Measurements from ENCODE around the gene TEX19.

The TEX19 gene

GRCh38 chr17:82390860-82391435 lies 31.9 kb downstream of the TEX19 start:
- DNase-seq (ENCODE audit: low spot score), result no peak

GRCh38 chr17:82391496-82392066 lies 32.5 kb downstream of the TEX19 start:
- no peak for DNase-seq (ENCODE audit: low spot score)

- DNase-seq (ENCODE audit: low spot score), result no peak
These were observed 33.3 kb downstream of the TEX19 start for GRCh38 chr17:82392209-82392920.

- DNase-seq (ENCODE audit: low spot score), result no peak
These were observed 33.9 kb downstream of the TEX19 start for GRCh38 chr17:82392941-82393340.

GRCh38 chr17:82394278-82394677 lies 35.2 kb downstream of the TEX19 start:
- DNase-seq (ENCODE audit: low spot score), result no peak

GRCh38 chr17:82396601-82397435 lies 37.8 kb downstream of the TEX19 start:
- peak; percentile 90 for DNase-seq (ENCODE audit: low spot score)

GRCh38 chr17:82397449-82398335 lies 38.6 kb downstream of the TEX19 start:
- no peak for DNase-seq (ENCODE audit: low spot score)

GRCh38 chr17:82399041-82399441 lies 40.0 kb downstream of the TEX19 start:
- peak; percentile 89 for DNase-seq (ENCODE audit: low spot score)

- DNase-seq (ENCODE audit: low spot score), result peak; percentile 31
These were observed 40.6 kb downstream of the TEX19 start for GRCh38 chr17:82399601-82400101.

- peak; percentile 24 for DNase-seq (ENCODE audit: low spot score)
These were observed 41.2 kb downstream of the TEX19 start for GRCh38 chr17:82400206-82400605.

- DNase-seq (ENCODE audit: low spot score), result peak; percentile 72
These were observed 41.8 kb downstream of the TEX19 start for GRCh38 chr17:82400830-82401229.

GRCh38 chr17:82402865-82403264 lies 43.8 kb downstream of the TEX19 start:
- no peak for DNase-seq (ENCODE audit: low spot score)

GRCh38 chr17:82403662-82404660 lies 44.9 kb downstream of the TEX19 start:
- DNase-seq (ENCODE audit: low spot score), result no peak

GRCh38 chr17:82405051-82405450 lies 46.0 kb downstream of the TEX19 start:
- DNase-seq (ENCODE audit: low spot score), result no peak

GRCh38 chr17:82406131-82406671 lies 47.2 kb downstream of the TEX19 start:
- no peak for DNase-seq (ENCODE audit: low spot score)

GRCh38 chr17:82407255-82407654 lies 48.2 kb downstream of the TEX19 start:
- no peak for DNase-seq (ENCODE audit: low spot score)

GRCh38 chr17:82408288-82408937 lies 49.4 kb downstream of the TEX19 start:
- DNase-seq (ENCODE audit: low spot score), result no peak

GRCh38 chr17:82408938-82409318 lies 49.9 kb downstream of the TEX19 start:
- no peak for DNase-seq (ENCODE audit: low spot score)

GRCh38 chr17:82410014-82410716 lies 51.1 kb downstream of the TEX19 start:
- no peak for DNase-seq (ENCODE audit: low spot score)

Data from AG08395 (cell line).